K562 (cell line): ENCODE data around the gene NDUFAF5. TPM values are rescaled to one million over a fixed set of nuclear protein-coding genes. Genes with fewer than 3 reads are reported as not detected.

ENCODE experiments used
- ATAC-seq: fragments of 200-7000 bp; cut with Tn5 transposase; 3 replicates; pipeline ENCODE4 v1.9.1; 2020; ENCODE audit warnings: moderate library complexity
- BruUV-seq: library from RNA; stranded (reverse); fragments of 400-500 nt; replicated peaks from 2 replicates; lab custom pipeline; 2021; lab: Mats Ljungman, UMichigan
- CTCF ChIA-PET: fragments of 300-600 bp; formaldehyde crosslinking; extraction: SDS; loops from one replicate; lab custom pipeline; 2021; ENCODE audit warnings: low intra/inter-chr PET ratio; lab: Yijun Ruan, JAX
- POLR2A ChIA-PET: fragments of 300-600, 350-650 bp; sonication (Branson Sonifier 250); formaldehyde crosslinking; extraction: SDS; loops from one replicate; lab custom pipeline; 2021; ENCODE audit warnings: antibody characterized with exemption, inconsistent platforms; lab: Yijun Ruan, JAX
- DNase-seq, 4 experiments: peaks; one replicate each; pipeline versions ENCODE4 v3.0.0 to v3.0.0-alpha.2; 2011 to 2018; ENCODE audit warnings: low spot score in 3 of 4, mixed read lengths in 3 of 4; ENCODE audit errors: extremely low read depth in 1 of 4
- FAIRE-seq: peaks from 2 replicates; lab custom pipeline; 2011; peaks lifted over from hg19 to GRCh38; lab: Jason Lieb, UNC
- H2AFZ ChIP-seq: 2 replicates; pipeline ENCODE4 v1.6.0; 2011; ENCODE audit warnings: low read depth, low read length, control low read depth, inconsistent platforms
- H3K27ac ChIP-seq: fragments of 200-600 bp; 3 replicates; pipeline ENCODE4 v1.8.0; 2011; ENCODE audit warnings: low read depth, mild to moderate bottlenecking, control low read depth, inconsistent platforms, low read length, moderate library complexity, mixed read lengths; ENCODE audit errors: extremely low read depth
- H3K27me3 ChIP-seq, 2 experiments: fragments of 300-600 bp in 1 of 2; 2 replicates in 1 of 2; 3 replicates in 1 of 2; pipeline versions ENCODE4 v1.6.0 to v1.8.0; 2011; ENCODE audit warnings: inconsistent platforms in 2 of 2, low read length in 2 of 2, mild to moderate bottlenecking in 1 of 2, mixed read lengths in 1 of 2, moderate library complexity in 1 of 2; ENCODE audit not compliant: control insufficient read depth in 2 of 2, insufficient read depth in 2 of 2
- H3K36me3 ChIP-seq: fragments of 300-600 bp; 3 replicates; pipeline ENCODE4 v1.8.0; 2011; ENCODE audit warnings: mild to moderate bottlenecking, low read length, inconsistent platforms; ENCODE audit not compliant: control insufficient read depth, insufficient read depth
- H3K4me1 ChIP-seq, 2 experiments: fragments of 200-600 bp in 1 of 2; replicated peaks in 1 of 2; 2 replicates in 1 of 2; 3 replicates in 1 of 2; pipeline versions ENCODE4 v1.5.1 to v1.8.0; 2011; ENCODE audit warnings: inconsistent platforms in 2 of 2, low read length in 2 of 2, mild to moderate bottlenecking in 1 of 2, mixed read lengths in 1 of 2, moderate library complexity in 1 of 2; ENCODE audit not compliant: control insufficient read depth in 2 of 2, insufficient read depth in 2 of 2
- H3K4me2 ChIP-seq: 2 replicates; pipeline ENCODE4 v1.6.1; 2011; ENCODE audit warnings: low read length, control low read depth, inconsistent platforms, mixed read lengths; ENCODE audit not compliant: insufficient read depth
- H3K4me3 ChIP-seq: fragments of 200-600 bp; sonication (generic), shearing (Covaris generic); 2 replicates; pipeline ENCODE4 v1.5.1; 2016; ENCODE audit warnings: control low read depth, inconsistent platforms
- H3K79me2 ChIP-seq: fragments of 200-600 bp; 3 replicates; pipeline ENCODE4 v1.8.0; 2011; ENCODE audit warnings: low read length, inconsistent platforms; ENCODE audit not compliant: control insufficient read depth, insufficient read depth
- H3K9ac ChIP-seq, 2 experiments: 2 replicates each; pipeline versions ENCODE4 v1.6.0 to v1.6.1; 2011; ENCODE audit warnings: low read depth in 2 of 2, low read length in 2 of 2, control low read depth in 1 of 2, inconsistent platforms in 1 of 2, mild to moderate bottlenecking in 1 of 2, mixed read lengths in 1 of 2; ENCODE audit not compliant: insufficient read depth in 1 of 2
- H3K9me1 ChIP-seq: one replicate; pipeline ENCODE4 v1.6.0; 2011; ENCODE audit warnings: inconsistent platforms, mild to moderate bottlenecking, low read length, moderate library complexity; ENCODE audit not compliant: control insufficient read depth, insufficient read depth
- H3K9me3 ChIP-seq: replicated peaks from 2 replicates; pipeline ENCODE4 v1.5.1; 2011; ENCODE audit warnings: low read depth, low read length, inconsistent platforms; ENCODE audit not compliant: control insufficient read depth, insufficient read depth
- H4K20me1 ChIP-seq: replicated peaks from 2 replicates; pipeline ENCODE4 v1.6.1; 2011; ENCODE audit warnings: low read length, inconsistent platforms, mixed read lengths; ENCODE audit not compliant: control insufficient read depth, insufficient read depth
- CBFA2T3 ChIP-seq: fragments of 450-650 bp; IDR thresholded peaks from 2 replicates; pipeline ENCODE4 v1.6.1; 2017
- CXXC5 ChIP-seq: fragments of 250-450 bp; sonication (Bioruptor Pico); IDR thresholded peaks from 2 replicates; pipeline ENCODE4 v1.8.0; 2022; ENCODE audit warnings: inconsistent platforms, mild to moderate bottlenecking, moderate library complexity
- ETV1 ChIP-seq: fragments of 450-650 bp; conservative IDR thresholded peaks from 2 replicates; pipeline ENCODE4 v1.6.1; 2016; ENCODE audit warnings: missing genetic modification characterization, control low read depth, low read depth, missing compliant biosample characterization
- EWSR1 ChIP-seq: fragments of 450-650 bp; IDR thresholded peaks from 2 replicates; pipeline ENCODE4 v1.6.1; 2018; ENCODE audit warnings: borderline replicate concordance, mild to moderate bottlenecking, low read depth, moderate library complexity; ENCODE audit not compliant: partially characterized antibody
- NR1H2 ChIP-seq: sonication (generic); formaldehyde crosslinking; IDR thresholded peaks from 2 replicates; pipeline ENCODE4 v1.4.0; 2020; ENCODE audit warnings: mild to moderate bottlenecking, missing genetic modification reagents
- RERE ChIP-seq: sonication (generic); formaldehyde crosslinking; IDR thresholded peaks from 2 replicates; pipeline ENCODE4 v1.8.0; 2023; ENCODE audit warnings: missing genetic modification reagents, mild to moderate bottlenecking, borderline replicate concordance
- SMAD3 ChIP-seq: fragments of 450-650 bp; formaldehyde crosslinking; conservative IDR thresholded peaks from 2 replicates; pipeline ENCODE4 v1.4.0; 2020; ENCODE audit warnings: mild to moderate bottlenecking
- TAF1 ChIP-seq: IDR thresholded peaks from 2 replicates; pipeline ENCODE4 v1.6.1; 2011; ENCODE audit warnings: mild to moderate bottlenecking, low read length, moderate library complexity; ENCODE audit not compliant: insufficient read depth, control insufficient read depth, severe bottlenecking; ENCODE audit errors: extremely low read depth
- TCF15 ChIP-seq: fragments of 250-450 bp; sonication (Bioruptor Pico); IDR thresholded peaks from 2 replicates; pipeline ENCODE4 v1.8.0; 2022; ENCODE audit warnings: moderate library complexity, mild to moderate bottlenecking, inconsistent platforms
- ZNF584 ChIP-seq: fragments of 200-800 bp; sonication (Bioruptor generic); IDR thresholded peaks from 2 replicates; pipeline ENCODE4 v1.6.1; 2016; ENCODE audit warnings: low read depth, mild to moderate bottlenecking, missing genetic modification characterization, missing compliant biosample characterization
- ZNF77 ChIP-seq: fragments of 250-450 bp; sonication (Bioruptor Pico); IDR thresholded peaks from 2 replicates; pipeline ENCODE4 v1.5.0; 2020
- WGBS: fragments of 100-300 bp; shearing (Covaris generic); methylation state at CpG from one replicate; pipeline ENCODE4 v1.1.6; 2016; ENCODE audit warnings: low coverage, mixed read lengths; ENCODE audit not compliant: insufficient coverage; ENCODE audit errors: missing lambda C conversion rate; 5-methylcytosine and 5-hydroxymethylcytosine counted together
- in situ Hi-C: fragments of 300-500 bp; cut with MboI; formaldehyde crosslinking; loops from 4 replicates; pipeline ENCODE4 v1.15.0; 2018; ENCODE audit warnings: inconsistent platforms, mixed read lengths
- intact Hi-C: fragments of 100-400 bp; cut with micrococcal nuclease; formaldehyde crosslinking; loops from 2 replicates; pipeline ENCODE4 v1.14.2; 2022
- polyA plus RNA-seq, 8 experiments: library from polyadenylated mRNA; depleted of rRNA in 4 of 8; stranded (reverse) in 5 of 8; unstranded in 3 of 8; fragments of >200 nt; fragmentation: Nextera tagmentation in 2 of 8; fragmentation: Illumina TruSeq in 1 of 8; extraction: Ambion mirVana in 2 of 8; extraction: Trizol in 1 of 8; gene quantifications; 2 replicates each; pipeline versions ENCODE4 v1.2.1 to v1.2.3, GENCODE V29; 2011 to 2014; ENCODE audit warnings: inconsistent platforms in 1 of 8, missing spikeins in 1 of 8
- total RNA-seq, 7 experiments: library from RNA; depleted of rRNA in 6 of 7; stranded (reverse); fragments of >200 nt in 6 of 7; fragmentation: Illumina TruSeq in 2 of 7; extraction: Trizol in 2 of 7; gene quantifications; 2 replicates each; pipeline versions ENCODE4 v1.2.1 to v1.2.3, GENCODE V29; 2011 to 2021; ENCODE audit warnings: low replicate concordance in 1 of 7

NDUFAF5 gene
- total and polyA plus RNA-seq, 9 of the 15 experiments (the other 6 are each of a cell fraction or from before 2014, with no cell fraction given) = 17.2 to 33.1 (median 27.3) TPM

- H4K20me1 ChIP-seq = no peaks in the 10 kb centered on the region
- no TSS peak for BruUV-seq
- no peak overlapping the region for H3K9ac ChIP-seq
- H3K4me1 ChIP-seq = no peaks in the 10 kb centered on the region; a peak in 1 of 5 replicates
- H3K9me1 ChIP-seq = no peaks in the 10 kb centered on the region
- ATAC-seq (no peak), DNase-seq (no peak), FAIRE-seq (no peak)
- intact Hi-C loops = no loop called here
- H3K27me3 ChIP-seq = no peaks in the 10 kb centered on the region
- no peak overlapping the region for H3K4me2 ChIP-seq
- no peak overlapping the region for H2AFZ ChIP-seq
- in situ Hi-C loops = no loop called here
- H3K4me3 ChIP-seq = no peak overlapping the region
- ChIA-PET CTCF (no interaction called here), POLR2A (no interaction called here)
- H3K36me3 ChIP-seq = peaks cover 89% of the 10 kb centered on the region
- WGBS = 64% methylated on average over 2 of the region's 4 CpGs
- no peaks in the 10 kb centered on the region for H3K9me3 ChIP-seq
- TF ChIP-seq NR1H2 (CRISPR knock-in tag) (no peak), CBFA2T3 (no peak), RERE (CRISPR knock-in tag) (no peak), ZNF584 (no peak), TAF1 (no peak), CXXC5 (CRISPR knock-in tag) (no peak), ETV1 (tag) (no peak), EWSR1 (no peak), TCF15 (CRISPR knock-in tag) (no peak), SMAD3 (CRISPR knock-in tag) (no peak), ZNF77 (CRISPR knock-in tag) (no peak)
- H3K27ac ChIP-seq = no peak overlapping the region
- H3K79me2 ChIP-seq = peaks cover 39% of the 10 kb centered on the region
Measured at GRCh38 chr20:13775867-13776266, 9.0 kb upstream of the NDUFAF5 start.
